HG03342 (cell line): ENCODE results near the gene AFF3.

ENCODE experiments used
- ATAC-seq: cut with Tn5 transposase; IDR thresholded peaks from one replicate; pipeline ENCODE4 v1.9.1; 2021; ENCODE audit warnings: mild to moderate bottlenecking, moderate library complexity; ENCODE audit not compliant: unreplicated experiment

AFF3 gene

GRCh38 chr2:99623613-99624012 lies 518.8 kb downstream of the AFF3 start:
- ATAC-seq = no peak

GRCh38 chr2:99623035-99623434 lies 519.4 kb downstream of the AFF3 start:
- ATAC-seq = no peak

GRCh38 chr2:99622534-99622933 lies 519.9 kb downstream of the AFF3 start:
- ATAC-seq = no peak

- no peak for ATAC-seq
Observed at GRCh38 chr2:99621774-99622173, 520.6 kb downstream of the AFF3 start.

- no peak for ATAC-seq
Observed at GRCh38 chr2:99621106-99621505, 521.3 kb downstream of the AFF3 start.

- ATAC-seq = no peak
Observed at GRCh38 chr2:99619151-99619550, 523.2 kb downstream of the AFF3 start.

- ATAC-seq = no peak
Observed at GRCh38 chr2:99618579-99619097, 523.8 kb downstream of the AFF3 start.

GRCh38 chr2:99617811-99618210 lies 524.6 kb downstream of the AFF3 start:
- ATAC-seq = no peak

- ATAC-seq = no peak
Observed at GRCh38 chr2:99615247-99615771, 527.1 kb downstream of the AFF3 start.

GRCh38 chr2:99613980-99614379 lies 528.4 kb downstream of the AFF3 start:
- ATAC-seq = no peak

- no peak for ATAC-seq
Observed at GRCh38 chr2:99611786-99612185, 530.6 kb downstream of the AFF3 start.

GRCh38 chr2:99611034-99611433 lies 531.4 kb downstream of the AFF3 start:
- no peak for ATAC-seq

GRCh38 chr2:99609851-99610381 lies 532.5 kb downstream of the AFF3 start:
- ATAC-seq = no peak

GRCh38 chr2:99608861-99609260 lies 533.5 kb downstream of the AFF3 start:
- no peak for ATAC-seq

- ATAC-seq = no peak
Observed at GRCh38 chr2:99607861-99608491, 534.4 kb downstream of the AFF3 start.

GRCh38 chr2:99607454-99607853 lies 534.9 kb downstream of the AFF3 start:
- ATAC-seq = no peak

- ATAC-seq = no peak
Observed at GRCh38 chr2:99605036-99605435, 537.4 kb downstream of the AFF3 start.

GRCh38 chr2:99602476-99602875 lies 539.9 kb downstream of the AFF3 start:
- ATAC-seq = no peak

GRCh38 chr2:99600981-99601651 lies 541.3 kb downstream of the AFF3 start:
- ATAC-seq = no peak

GRCh38 chr2:99598441-99598840 lies 543.9 kb downstream of the AFF3 start:
- ATAC-seq = no peak

- ATAC-seq = no peak
Observed at GRCh38 chr2:99597616-99598015, 544.8 kb downstream of the AFF3 start.

GRCh38 chr2:99595373-99595772 lies 547.0 kb downstream of the AFF3 start:
- no peak for ATAC-seq
